Endometrial microvascular endothelial cells (primary cell): Measurements from ENCODE around the gene DAZAP1. TPM values are rescaled to one million over a fixed set of nuclear protein-coding genes. Genes with fewer than 3 reads are reported as not detected.

Experiments
- in situ Hi-C: cut with HindIII; loops from 2 replicates; pipeline ENCODE4 v1.10.0; 2017; ENCODE audit warnings: low sequenced_read_pairs, low pct_unique_long_range_greater_than_20kb; ENCODE audit errors: inconsistent ontology term
- total RNA-seq: library from RNA; depleted of rRNA; stranded (reverse); fragments of >200 nt; gene quantifications from one replicate; pipeline ENCODE4 v1.2.3, GENCODE V29; 2015; ENCODE audit errors: inconsistent ontology term

DAZAP1 gene
- total RNA-seq, 1 donor from 2014 or later: 83.8 TPM

DNA sequence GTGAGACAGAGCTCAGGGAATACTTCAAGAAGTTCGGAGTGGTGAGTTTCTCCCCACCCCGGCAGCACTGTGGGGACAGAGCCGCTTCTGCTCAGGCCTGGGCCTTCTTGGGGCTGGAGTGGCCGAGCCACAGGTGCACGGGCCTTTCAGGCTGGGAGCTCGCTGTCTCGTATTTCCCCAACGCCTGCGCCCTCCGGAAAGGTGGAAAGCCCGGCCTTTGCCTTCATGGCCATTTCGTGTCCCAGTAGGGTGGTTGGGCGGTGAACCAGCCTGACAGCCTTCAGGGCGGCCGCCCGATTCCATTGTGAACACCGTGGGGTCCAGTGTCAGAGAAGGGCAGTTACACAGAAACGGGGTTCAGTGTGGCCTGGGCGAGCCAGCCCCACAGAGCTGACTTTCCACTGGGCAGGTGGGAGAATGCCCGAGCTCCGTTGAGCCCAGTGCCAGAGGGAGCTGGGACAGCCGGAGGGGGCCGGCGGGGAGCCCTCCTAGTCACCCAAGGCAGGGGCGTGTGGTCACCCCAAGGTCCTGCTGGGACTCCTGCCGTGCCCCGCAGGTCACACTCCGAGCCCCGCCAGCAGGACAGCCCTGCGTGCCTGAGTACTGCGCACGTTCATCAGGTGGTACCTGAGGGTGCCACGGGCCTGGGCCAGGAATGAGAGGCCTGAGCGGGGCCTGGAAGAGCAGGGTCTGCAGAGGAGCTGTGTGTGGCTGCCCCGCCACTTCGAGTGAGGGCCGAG lies 14.0 kb downstream of the DAZAP1 start:
- in situ Hi-C loops: no loop called here

DNA sequence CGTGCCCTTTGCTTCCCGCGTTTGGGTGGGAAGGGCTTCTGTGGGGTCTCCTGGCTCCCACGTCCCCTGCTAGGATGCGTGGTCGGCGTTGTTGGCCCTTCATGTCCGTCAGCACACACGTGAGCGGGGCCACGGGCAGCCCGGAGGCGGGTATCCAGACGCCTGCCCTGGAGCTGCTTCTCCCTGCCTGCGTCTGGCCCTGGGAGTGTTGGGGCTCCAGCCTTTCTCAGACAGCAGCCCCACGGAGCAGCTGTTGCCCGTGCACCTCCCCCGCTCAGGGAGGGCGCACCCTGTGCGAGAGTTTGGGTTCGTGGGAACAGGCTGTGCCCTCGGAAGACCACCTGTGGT lies 14.5 kb downstream of the DAZAP1 start:
- in situ Hi-C loops: no loop called here

DNA sequence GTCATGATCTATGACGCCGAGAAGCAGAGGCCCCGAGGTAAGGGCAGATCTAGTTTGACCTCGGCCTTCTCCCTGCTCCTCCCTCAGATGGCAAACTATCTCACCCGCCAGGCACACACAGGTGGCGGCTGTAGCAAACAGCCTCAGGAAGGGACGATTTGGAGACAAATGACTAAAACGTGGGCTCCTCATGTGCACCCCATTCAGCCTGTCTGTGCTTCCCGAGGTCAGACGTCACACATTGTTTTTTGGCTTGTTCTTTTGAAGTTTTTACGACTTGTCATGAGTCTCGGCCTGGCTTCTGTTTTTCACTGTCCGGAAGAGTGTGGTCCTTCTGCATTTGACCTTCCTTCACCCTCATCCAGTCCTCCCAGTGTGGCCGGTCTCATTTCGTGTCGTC lies 15.0 kb downstream of the DAZAP1 start:
- in situ Hi-C loops: no loop called here

DNA sequence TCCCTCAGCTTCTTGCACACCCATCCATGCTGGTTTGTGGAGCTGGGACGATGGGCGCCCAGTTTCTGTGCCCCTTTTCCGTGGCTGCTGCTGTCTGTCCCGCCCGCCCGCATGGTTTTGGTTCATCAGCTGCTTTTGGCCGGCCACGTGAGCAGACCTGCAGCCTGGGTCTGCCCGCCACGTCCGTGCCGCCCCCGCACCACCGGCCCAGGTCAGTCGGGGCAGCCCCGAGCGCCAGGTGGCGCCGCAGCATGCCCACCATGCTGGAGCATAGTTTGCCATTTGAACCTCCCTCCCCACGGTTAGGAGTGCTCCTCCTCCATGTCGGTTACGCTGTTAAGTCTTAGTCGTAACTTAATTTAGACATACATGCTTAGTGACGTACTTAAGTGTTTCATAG lies 15.6 kb downstream of the DAZAP1 start:
- in situ Hi-C loops: no loop called here

DNA sequence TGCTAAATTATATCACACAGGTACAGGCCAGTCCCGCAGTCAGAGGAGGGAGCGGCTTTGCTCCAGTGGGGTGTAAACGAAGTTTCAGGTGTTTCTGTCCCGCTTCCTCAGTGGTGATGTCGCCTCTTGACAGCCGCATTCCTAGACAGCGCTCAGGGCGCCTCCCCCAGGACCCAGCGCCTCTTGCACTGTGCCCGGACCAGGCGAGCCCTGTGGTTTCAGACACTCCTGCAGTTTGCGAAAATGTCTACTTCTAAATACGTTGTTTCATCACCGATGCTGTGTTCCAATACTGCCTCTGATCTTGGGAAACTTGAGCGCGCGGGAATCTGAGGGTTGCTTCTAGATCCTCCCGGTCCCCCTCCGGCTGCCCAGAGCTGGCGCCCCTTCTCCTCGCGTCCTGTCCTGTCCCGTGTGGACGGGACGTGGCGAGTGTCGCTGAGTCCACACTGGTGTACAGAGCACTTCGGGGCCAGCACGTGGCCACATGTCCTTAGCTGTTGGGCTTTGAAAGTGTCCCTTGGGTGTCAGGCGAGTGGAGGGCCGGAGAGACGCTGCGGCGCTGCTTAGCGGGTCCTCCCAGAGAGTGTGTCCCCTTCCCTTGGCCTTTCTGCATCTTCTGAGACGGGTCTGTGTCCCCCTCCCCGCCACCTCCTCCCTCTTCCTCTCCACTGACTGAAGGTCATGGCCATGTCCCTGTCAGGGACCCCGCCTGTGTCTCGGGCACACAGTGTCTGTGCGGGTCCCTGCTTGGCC lies 16.2 kb downstream of the DAZAP1 start:
- in situ Hi-C loops: no loop called here

DNA sequence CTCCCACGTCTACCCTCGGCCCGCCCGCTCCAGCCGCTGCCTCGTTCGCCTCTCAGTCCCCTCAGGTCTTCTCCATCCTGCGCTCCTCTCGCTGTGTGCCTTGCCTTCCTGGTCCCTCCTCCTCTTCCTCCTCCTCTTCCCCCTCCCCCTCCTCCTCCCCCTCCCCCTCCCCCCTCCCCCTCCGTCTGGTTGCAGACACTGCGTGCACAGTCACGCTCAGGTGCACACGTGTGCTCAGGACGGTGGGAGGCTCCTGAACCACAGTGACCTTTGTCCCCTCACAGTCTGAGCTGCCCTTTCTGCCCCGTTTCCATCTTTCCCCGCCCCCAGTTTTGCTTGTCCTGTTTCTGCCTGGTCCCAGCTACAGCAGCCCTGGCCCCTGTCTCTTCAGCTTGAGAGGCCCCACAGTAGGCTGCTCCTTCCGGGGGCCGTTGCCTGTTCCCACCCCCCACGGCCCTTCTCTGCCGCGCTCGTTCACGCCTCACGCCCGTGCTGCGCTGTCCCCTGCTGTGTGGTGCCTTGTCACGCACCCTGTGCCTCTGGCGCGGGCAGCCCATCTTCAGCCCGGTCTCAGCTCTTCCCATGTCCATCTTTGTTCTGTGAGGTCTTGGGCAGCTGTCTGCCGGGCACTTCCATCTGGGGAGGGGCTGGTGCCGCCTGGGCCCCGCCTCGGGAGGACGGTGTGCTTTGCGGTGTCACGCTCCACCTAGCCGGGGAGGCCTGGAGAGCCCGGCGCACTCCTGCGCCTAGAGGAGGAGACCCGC lies 17.0 kb downstream of the DAZAP1 start:
- in situ Hi-C loops: no loop called here

DNA sequence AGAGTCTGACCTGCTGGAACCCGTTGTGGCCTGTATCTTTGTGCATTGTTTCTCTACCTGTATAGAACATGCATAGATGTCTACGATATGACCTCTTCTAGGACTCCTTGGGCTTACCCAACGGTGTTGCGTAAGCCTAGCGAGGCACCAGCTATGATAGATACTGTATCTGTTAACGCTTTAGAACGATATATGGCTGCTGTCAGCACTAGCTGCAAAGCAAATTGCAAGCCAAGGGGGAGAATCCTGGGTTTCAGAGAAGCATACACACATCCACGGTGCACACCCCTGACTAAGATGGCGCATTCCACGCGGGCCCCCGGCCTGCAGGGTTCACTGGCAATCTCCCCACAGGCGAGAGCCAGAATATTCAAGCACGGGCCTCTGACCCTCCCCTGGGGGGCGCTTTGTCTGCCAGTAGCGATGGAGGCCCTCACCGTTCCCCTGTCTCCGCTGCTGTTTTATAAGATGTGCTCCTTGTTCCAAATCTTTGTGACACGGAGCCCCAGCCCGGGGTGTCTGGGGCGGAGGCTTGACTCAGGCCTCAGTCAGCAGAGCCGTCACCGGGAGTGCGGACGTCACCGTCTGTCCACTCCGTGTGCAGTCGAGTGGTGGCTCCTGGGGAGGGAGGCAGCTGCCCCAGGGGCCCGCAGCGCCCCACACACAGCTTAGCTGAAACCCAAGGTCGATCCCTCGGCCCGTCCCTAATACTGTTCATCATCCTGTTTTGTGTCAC lies 17.9 kb downstream of the DAZAP1 start:
- in situ Hi-C loops: no loop called here

DNA sequence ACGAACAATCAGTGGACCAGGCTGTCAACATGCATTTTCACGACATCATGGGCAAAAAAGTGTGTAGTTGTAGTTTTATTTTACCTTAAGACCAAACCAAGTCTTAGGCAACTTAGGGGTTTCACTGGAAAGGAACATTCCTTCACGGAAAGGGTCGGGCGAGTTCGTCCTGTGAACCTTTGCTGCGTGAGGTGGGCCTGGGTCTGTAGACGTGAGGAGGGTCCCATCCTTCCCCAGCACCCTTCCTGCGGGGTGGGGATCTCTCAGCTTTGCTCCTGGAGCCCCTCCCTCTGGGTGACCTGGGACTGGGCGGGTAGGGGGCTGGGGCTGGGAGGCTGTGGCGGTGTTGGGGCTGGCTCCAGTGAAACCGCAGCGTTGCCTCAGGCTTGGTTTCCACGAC lies 18.5 kb downstream of the DAZAP1 start:
- in situ Hi-C loops: no loop called here

DNA sequence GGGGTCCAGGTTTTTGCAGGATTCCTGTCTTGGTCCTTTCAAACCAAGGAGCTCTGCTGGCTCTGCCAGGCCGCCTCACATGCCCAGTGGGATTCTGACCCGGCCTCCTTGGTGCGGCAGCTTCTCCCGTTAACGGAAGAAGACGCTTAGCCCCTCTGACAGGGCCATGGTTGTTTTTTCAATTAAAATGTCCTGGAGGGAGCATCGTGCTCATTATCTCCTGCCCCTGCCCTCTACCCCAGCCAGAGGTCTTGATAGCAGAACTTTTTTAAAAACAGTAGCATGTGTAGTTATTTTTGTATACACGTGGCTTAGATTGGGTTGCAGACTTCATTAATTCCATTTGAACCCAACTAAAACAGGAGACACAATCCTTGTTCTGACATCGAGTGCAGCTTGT lies 19.4 kb downstream of the DAZAP1 start:
- in situ Hi-C loops: no loop called here

DNA sequence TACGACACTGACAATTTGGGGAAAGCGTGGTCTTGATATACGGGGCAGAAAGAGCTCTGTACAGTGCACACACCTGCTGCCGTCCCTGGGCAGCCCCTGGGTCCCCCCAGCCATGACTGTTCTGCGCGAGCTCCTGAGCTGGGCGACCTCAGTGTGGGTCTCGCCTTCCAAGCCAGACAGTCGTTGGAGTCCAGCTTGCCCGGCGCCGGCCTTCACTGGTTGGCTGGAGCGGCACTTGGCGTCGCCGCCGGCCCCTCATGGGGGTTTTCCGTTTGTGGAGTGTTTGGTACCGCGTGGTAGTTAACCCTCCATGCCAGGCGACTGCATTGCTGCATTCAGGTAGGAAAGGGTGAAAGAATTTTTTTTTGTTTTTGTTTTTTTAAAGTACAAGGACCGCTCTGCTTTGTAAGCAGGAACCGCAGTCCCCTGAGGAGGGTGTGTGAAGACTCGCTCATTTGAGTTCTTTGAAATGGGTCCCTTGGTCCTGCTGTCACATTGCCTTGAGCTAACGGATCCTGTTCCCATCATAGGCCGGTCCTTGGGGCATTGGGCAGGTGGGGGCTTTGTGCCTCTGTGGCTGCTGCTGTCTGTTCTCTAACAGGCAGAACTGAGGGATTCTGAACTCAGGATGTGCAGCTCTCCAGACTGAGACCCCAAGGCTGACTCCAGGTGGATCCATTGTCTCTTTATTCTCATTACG lies 20.0 kb downstream of the DAZAP1 start:
- in situ Hi-C loops: no loop called here

DNA sequence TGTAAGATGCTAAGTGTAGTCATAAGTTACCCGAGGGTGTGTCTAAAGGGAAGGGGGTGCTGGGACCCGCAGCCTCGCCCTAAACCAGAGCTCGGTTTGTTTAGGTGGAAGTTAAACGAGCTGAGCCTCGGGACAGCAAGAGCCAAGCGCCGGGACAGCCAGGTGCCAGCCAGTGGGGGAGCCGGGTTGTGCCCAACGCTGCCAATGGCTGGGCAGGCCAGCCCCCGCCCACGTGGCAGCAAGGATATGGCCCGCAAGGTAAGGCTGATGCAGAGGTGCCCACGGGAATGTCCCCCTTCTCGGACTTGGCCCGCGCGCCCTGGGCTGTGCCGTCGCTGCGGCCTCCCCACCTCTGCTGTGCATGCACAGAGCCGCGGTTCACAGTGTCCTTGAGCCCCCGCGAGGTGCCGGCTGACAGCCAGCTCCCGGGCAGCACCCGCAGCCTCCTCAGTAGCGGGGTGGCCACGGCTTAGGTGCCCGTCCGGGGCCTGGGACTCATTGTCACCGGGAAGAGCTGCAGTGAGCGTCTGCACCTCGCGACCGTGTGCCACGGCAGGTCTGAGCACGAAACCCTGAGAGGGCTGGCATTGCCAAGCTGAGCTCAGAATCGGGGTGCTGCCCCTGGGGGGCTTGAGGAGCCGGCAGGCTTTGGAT lies 21.5 kb downstream of the DAZAP1 start:
- in situ Hi-C loops: no loop called here

DNA sequence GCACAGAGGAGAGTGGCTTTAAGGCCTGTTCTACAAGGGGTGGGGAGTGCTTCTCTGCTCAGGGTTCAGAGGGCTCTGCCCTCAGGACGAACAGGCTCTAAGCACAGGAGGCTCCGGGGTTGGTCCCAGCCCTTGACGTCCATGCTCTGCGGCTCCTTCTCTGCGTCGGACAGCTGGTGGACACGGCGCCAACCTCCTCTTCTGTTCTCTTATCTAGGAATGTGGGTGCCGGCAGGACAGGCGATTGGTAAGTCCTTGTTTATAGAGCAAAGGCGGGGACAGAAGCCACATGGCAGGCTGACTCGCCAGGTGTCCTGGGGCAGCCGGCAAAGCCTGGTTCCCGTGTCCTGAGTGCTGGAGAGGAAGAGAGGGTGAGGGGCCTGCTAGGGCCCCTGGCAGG lies 22.4 kb downstream of the DAZAP1 start:
- in situ Hi-C loops: no loop called here

DNA sequence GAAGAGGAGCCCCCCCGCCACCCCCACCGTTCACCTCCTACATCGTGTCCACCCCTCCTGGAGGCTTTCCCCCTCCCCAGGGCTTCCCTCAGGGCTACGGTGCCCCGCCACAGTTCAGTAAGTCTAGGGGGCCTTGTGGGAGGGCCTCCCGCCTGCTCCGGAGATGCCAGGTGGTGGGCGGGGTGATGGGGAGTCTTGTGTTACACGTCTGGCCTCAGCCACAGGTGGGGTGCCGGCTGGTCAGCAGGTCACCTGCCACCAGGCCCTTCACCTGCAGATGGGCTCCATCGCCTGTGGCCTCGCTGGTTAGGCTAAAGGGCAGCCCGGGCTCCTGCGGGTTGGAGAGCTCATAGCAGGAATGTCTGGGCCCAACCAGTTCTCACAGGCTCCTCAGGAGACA lies 22.9 kb downstream of the DAZAP1 start:
- in situ Hi-C loops: no loop called here

DNA sequence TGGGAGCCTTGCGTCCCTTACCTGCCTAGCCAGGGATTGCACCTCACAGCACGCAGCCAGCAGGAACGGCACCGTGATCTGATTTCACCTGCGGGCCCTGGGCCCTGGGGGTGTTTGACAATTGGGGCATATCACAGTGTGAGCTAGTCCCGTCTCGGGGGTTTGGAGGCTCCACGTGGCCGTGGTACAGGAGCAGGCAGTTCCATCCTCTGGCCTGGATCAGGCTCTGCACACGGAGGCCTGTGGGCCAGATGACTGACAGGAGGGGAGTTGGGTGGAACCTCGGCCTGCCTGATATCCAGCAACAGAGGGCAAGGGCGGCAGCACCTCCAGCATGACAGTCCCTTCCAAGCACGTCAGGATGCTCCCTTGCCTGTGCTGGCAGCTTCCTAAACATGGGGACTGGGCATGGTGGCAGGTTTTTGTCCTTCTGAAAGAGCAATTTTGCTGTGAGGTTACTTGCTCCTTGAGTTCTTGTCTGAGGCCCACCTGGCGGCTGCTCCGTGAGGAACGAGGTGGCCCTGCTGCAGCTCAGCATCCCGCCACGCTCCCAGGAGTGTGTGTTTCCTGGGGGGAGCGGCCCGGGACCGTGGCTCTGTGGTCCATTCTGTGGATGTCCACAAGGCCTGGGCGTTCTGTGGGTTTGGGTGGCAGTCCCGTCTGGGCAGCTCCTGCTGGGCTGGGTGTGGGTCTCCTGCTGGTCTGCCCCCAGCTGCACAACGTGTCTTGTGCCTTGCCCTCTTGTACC lies 24.5 kb downstream of the DAZAP1 start:
- in situ Hi-C loops: no loop called here

DNA sequence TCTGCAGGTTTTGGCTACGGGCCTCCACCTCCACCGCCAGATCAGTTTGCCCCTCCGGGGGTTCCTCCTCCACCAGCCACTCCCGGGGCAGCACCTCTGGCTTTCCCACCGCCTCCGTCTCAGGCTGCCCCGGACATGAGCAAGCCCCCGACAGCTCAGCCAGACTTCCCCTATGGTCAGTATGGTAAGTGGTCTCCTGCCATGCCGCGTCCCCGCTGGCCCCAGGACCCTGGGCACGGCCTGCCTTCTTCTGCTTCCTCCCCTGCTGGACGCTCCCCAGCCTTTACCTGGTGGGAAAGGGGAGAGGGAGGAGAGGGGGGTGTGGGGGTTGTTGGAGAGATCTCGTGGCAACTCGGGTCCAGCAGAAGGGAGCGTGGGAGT lies 25.1 kb downstream of the DAZAP1 start:
- in situ Hi-C loops: no loop called here

DNA sequence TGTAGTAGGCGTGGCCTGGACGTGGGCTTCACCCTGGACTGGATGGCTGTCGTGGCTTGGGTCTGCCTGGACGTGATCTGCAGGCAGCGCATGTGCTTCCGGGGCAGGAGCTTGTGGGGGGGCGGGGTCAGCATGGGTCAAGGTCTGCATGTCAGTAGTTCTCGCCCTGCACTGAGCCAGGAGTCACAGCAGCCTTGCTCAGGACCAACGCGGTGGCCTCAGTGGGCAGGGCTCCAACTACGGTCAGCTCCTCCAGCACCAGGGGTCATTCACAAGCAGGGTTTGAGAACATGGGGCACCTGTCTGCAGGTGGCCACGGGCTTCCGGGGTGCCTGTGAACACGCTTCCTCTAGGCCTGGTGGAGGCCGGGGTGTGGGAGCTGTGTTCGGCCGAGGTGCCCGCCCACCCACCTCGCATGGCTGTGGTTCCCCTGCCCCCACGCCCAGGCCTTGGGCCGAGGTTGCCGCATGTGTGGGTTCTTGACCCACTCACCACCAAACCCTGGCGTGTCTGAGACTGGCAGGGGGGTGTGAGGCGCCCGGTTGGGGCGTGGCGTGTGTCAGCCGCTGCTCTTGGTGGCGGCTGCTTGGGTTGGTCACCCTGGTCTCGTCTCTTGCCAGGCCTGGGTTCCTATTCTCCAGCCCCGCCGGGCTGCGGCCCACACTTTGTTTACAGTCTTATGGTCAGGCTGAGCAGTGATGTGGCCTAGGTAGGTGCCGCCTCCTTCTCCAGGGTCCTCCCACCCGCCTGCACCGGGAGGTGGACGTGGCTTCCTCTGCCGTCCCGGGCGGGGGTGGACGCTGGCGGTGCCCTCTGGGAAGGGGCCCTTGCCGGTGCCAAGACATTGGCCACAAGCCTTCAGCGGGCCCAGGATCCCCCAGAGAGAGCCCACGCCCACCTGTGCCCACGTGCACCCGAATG lies 26.0 kb downstream of the DAZAP1 start:
- in situ Hi-C loops: no loop called here

DNA sequence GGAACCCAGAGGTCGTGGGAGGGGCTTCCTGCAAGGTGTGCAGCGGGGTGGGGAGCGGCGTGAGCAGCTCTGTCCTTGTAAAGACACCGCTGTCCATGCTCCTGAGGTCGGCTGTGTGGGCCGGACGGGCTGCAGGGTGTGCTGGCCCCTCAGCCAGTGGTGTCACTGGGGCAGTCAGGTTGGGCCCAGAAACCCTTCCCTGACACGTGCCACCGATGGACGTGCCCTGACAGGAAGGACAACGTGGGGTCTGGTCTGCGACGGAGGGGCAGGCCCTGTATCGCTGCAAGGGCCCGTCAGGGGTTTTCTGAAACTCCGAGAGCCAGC lies 26.6 kb downstream of the DAZAP1 start:
- in situ Hi-C loops: no loop called here
